Measurements from ENCODE around the gene CD22.

CD22 gene

DNA sequence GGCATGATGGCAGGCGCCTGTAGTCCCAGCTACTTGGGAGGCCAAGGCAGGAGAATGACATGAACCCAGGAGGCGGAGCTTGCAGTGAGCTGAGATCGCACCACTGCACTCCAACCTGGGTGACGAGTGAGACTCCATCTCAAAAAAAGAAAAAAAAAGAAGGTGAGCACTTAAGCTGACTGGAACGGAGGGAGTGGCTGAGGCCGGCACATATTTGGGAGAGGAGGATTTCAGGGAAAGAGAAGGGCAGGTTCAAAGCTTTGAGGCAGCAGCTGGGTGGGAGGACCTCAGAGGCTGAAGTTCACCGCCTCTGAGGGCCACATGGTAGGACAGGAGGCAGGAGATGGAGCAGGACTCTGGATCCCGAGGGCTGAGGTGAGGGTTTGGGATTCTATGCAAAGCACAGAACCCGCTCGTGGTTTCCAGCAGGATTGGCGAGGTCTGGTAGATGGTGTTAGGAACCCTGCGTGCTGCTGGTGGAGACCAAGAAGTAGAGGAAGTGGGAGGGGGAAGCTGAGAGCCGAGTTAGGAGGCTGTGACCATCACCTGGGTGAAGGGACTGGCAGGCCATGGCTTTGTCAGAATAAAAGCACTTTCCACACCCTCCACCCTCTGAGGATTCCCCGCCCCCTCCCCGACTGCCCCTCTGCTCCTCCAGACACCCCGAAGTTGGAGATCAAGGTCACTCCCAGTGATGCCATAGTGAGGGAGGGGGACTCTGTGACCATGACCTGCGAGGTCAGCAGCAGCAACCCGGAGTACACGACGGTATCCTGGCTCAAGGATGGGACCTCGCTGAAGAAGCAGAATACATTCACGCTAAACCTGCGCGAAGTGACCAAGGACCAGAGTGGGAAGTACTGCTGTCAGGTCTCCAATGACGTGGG is 8.4 kb downstream of the CD22 start:
- Histone ChIP-seq H3K4me3 (ENCODE audit: severe bottlenecking) (no peak overlapping the region), H3K9me3 (ENCODE audit: severe bottlenecking) (no peaks in the 10 kb centered on the region), H3K27me3 (ENCODE audit: insufficient read depth, poor library complexity, severe bottlenecking) (no peaks in the 10 kb centered on the region), H3K36me3 (ENCODE audit: low read depth) (no peaks in the 10 kb centered on the region), H3K27ac (ENCODE audit: poor library complexity, severe bottlenecking) (no peak overlapping the region), H3K4me1 (ENCODE audit: insufficient read depth, poor library complexity, severe bottlenecking) (no peaks in the 10 kb centered on the region)
- TF ChIP-seq, protein P1, sequence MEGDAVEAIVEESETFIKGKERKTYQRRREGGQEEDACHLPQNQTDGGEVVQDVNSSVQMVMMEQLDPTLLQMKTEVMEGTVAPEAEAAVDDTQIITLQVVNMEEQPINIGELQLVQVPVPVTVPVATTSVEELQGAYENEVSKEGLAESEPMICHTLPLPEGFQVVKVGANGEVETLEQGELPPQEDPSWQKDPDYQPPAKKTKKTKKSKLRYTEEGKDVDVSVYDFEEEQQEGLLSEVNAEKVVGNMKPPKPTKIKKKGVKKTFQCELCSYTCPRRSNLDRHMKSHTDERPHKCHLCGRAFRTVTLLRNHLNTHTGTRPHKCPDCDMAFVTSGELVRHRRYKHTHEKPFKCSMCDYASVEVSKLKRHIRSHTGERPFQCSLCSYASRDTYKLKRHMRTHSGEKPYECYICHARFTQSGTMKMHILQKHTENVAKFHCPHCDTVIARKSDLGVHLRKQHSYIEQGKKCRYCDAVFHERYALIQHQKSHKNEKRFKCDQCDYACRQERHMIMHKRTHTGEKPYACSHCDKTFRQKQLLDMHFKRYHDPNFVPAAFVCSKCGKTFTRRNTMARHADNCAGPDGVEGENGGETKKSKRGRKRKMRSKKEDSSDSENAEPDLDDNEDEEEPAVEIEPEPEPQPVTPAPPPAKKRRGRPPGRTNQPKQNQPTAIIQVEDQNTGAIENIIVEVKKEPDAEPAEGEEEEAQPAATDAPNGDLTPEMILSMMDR (IDR thresholded peaks at IDR 0.05; ENCODE audit: poor library complexity, severe bottlenecking) = no peak
- no peak for DNase-seq (ENCODE audit: low spot score)
- ATAC-seq (ENCODE audit: low read depth) = no peak

DNA sequence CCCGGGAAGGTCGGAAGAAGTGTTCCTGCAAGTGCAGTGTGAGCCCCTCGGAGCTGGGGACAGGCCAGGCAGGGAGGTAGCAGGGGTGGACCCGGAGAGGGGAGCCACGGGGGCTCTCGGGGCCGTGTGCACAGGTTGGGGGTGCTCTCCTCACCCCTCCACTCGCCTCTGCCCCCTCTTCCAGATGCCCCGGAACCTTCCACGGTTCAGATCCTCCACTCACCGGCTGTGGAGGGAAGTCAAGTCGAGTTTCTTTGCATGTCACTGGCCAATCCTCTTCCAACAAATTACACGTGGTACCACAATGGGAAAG is 9.0 kb downstream of the CD22 start:
- no peak overlapping the region for H3K4me3 ChIP-seq (ENCODE audit: severe bottlenecking)
- ATAC-seq (ENCODE audit: low read depth) (no peak), DNase-seq (ENCODE audit: low spot score) (no peak)
- no peaks in the 10 kb centered on the region for H3K9me3 ChIP-seq (ENCODE audit: severe bottlenecking)
- TF ChIP-seq, protein P1 (IDR thresholded peaks at IDR 0.05; ENCODE audit: poor library complexity, severe bottlenecking) = no peak
- no peak overlapping the region for H3K27ac ChIP-seq (ENCODE audit: poor library complexity, severe bottlenecking)
- no peaks in the 10 kb centered on the region for H3K36me3 ChIP-seq (ENCODE audit: low read depth)
- no peaks in the 10 kb centered on the region for H3K27me3 ChIP-seq (ENCODE audit: insufficient read depth, poor library complexity, severe bottlenecking)
- H3K4me1 ChIP-seq (ENCODE audit: insufficient read depth, poor library complexity, severe bottlenecking) = no peaks in the 10 kb centered on the region

DNA sequence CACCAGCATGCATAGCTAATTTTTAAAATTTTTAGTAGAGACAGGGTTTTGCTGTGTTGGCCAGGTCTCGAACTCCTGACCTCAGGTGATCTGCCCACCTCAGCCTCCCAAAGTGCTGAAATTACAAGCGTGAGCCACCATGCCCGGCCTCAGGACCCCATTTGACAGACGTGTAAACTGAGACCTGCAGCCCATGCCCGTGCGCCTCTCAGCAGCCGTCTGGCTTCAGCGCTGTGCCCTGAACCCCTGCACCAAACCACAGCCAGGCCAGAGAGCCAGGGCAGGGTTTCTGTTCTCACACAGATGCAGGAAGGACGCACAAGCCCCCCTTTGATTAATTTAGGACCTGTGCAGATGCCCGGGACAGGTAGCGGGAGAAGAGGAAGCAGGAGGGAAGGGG is 11.4 kb downstream of the CD22 start:
- Histone ChIP-seq H3K4me1 (ENCODE audit: insufficient read depth, poor library complexity, severe bottlenecking) (no peaks in the 10 kb centered on the region), H3K36me3 (ENCODE audit: low read depth) (no peaks in the 10 kb centered on the region), H3K27ac (ENCODE audit: poor library complexity, severe bottlenecking) (no peak overlapping the region), H3K4me3 (ENCODE audit: severe bottlenecking) (no peak overlapping the region), H3K9me3 (ENCODE audit: severe bottlenecking) (no peaks in the 10 kb centered on the region), H3K27me3 (ENCODE audit: insufficient read depth, poor library complexity, severe bottlenecking) (no peaks in the 10 kb centered on the region)
- TF ChIP-seq, protein P1 (IDR thresholded peaks at IDR 0.05; ENCODE audit: poor library complexity, severe bottlenecking) = no peak
- ATAC-seq (ENCODE audit: low read depth) = no peak
- DNase-seq (ENCODE audit: low spot score) = no peak

DNA sequence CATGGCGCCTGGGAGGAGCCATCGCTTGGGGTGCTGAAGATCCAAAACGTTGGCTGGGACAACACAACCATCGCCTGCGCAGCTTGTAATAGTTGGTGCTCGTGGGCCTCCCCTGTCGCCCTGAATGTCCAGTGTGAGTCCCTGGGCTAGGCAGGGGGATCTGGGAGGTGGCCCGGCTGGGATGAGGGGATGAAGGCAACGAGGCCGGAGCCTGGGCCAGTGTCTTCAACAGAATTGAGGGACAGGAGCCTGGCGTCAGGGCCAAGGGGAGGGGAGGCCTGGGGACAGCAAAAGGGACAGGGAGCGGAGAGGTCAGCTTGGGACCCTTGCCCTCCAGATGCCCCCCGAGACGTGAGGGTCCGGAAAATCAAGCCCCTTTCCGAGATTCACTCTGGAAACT is 12.0 kb downstream of the CD22 start:
- no peaks in the 10 kb centered on the region for H3K9me3 ChIP-seq (ENCODE audit: severe bottlenecking)
- H3K36me3 ChIP-seq (ENCODE audit: low read depth) = no peaks in the 10 kb centered on the region
- no peak overlapping the region for H3K4me3 ChIP-seq (ENCODE audit: severe bottlenecking)
- DNase-seq (ENCODE audit: low spot score) (no peak), ATAC-seq (ENCODE audit: low read depth) (no peak)
- no peaks in the 10 kb centered on the region for H3K4me1 ChIP-seq (ENCODE audit: insufficient read depth, poor library complexity, severe bottlenecking)
- TF ChIP-seq, protein P1 (IDR thresholded peaks at IDR 0.05; ENCODE audit: poor library complexity, severe bottlenecking) = no peak
- H3K27ac ChIP-seq (ENCODE audit: poor library complexity, severe bottlenecking) = no peak overlapping the region
- H3K27me3 ChIP-seq (ENCODE audit: insufficient read depth, poor library complexity, severe bottlenecking) = peaks cover 5% of the 10 kb centered on the region

DNA sequence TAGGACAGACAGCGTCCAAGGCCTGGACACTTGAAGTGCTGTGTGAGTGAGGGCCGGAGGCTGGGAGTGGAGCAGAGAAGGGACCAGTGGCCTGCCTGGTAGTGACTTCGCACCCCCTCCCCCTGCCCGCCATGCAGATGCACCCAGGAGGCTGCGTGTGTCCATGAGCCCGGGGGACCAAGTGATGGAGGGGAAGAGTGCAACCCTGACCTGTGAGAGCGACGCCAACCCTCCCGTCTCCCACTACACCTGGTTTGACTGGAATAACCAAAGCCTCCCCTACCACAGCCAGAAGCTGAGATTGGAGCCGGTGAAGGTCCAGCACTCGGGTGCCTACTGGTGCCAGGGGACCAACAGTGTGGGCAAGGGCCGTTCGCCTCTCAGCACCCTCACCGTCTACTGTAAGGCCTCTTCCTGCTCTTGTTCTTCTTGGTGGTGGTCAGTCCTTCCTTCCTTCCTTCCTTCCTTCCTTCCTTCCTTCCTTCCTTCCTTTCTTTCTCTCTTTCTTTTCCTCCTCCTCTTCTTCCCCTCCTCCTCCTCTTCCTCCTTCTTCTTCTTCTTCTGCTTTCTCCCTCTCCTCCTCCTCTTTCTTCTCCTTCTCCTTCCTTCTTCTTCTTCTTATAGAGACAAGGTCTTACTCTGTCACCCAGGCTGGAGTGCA is 12.7 kb downstream of the CD22 start:
- H3K4me1 ChIP-seq (ENCODE audit: insufficient read depth, poor library complexity, severe bottlenecking) = no peaks in the 10 kb centered on the region
- H3K36me3 ChIP-seq (ENCODE audit: low read depth) = no peaks in the 10 kb centered on the region
- H3K4me3 ChIP-seq (ENCODE audit: severe bottlenecking) = no peak overlapping the region
- TF ChIP-seq, protein P1 (IDR thresholded peaks at IDR 0.05; ENCODE audit: poor library complexity, severe bottlenecking) = no peak
- H3K27ac ChIP-seq (ENCODE audit: poor library complexity, severe bottlenecking) = no peak overlapping the region
- H3K27me3 ChIP-seq (ENCODE audit: insufficient read depth, poor library complexity, severe bottlenecking) = peaks cover 12% of the 10 kb centered on the region
- DNase-seq (ENCODE audit: low spot score) = no peak
- no peaks in the 10 kb centered on the region for H3K9me3 ChIP-seq (ENCODE audit: severe bottlenecking)
- ATAC-seq (ENCODE audit: low read depth) = no peak
